ENCODE measurements around the gene GTF2IRD1. TPM values are rescaled to one million over a fixed set of nuclear protein-coding genes. Genes with fewer than 3 reads are reported as not detected.

Gene GTF2IRD1
- total and polyA plus RNA-seq, 9 of the 15 experiments (the other 6 are each of a cell fraction or from before 2014, with no cell fraction given): 9.1 to 30.2 (median 14.0) TPM

- TF ChIP-seq ZHX1 (conservative IDR thresholded peaks at IDR 0.05; ENCODE audit: low read length) (no peak), BRF1 (IDR thresholded peaks at IDR 0.05; ENCODE audit: borderline replicate concordance, extremely low read depth, insufficient read length) (no peak), U2AF2 (optimal IDR thresholded peaks at IDR 0.05; ENCODE audit: low read depth, low read length) (no peak), ZNF133 (CRISPR knock-in tag; IDR thresholded peaks at IDR 0.05) (no peak)
Measured at GRCh38 chr7:74505471-74506324, 52.0 kb downstream of the GTF2IRD1 start (continued).

- H4K20me1 ChIP-seq (replicated peaks; ENCODE audit: control insufficient read depth, insufficient read depth, low read length): peaks cover 1% of the 10 kb centered on the region; the same call in 1 of the 2 replicates
- ChIA-PET CTCF (ENCODE audit: low intra/inter-chr PET ratio) (no interaction called here), POLR2A (interaction anchor here (0.8 to 1.3 kb wide), 2 partner anchors 9 to 15 kb away, joined by 3 to 4 read pairs; no protein-coding TSS in a partner anchor)
- no peaks in the 10 kb centered on the region for H3K79me2 ChIP-seq (ENCODE audit: control insufficient read depth, insufficient read depth, low read length)
- peak overlapping the region in 1 of 2 experiments; percentile 4; a peak in 2 of 4 replicates for H3K9ac ChIP-seq (ENCODE audit: insufficient read depth in 1 of 2, low read depth in 2 of 2, low read length in 2 of 2)
- H3K9me3 ChIP-seq (replicated peaks; ENCODE audit: control insufficient read depth, insufficient read depth, low read depth, low read length): no peaks in the 10 kb centered on the region
- 58% methylated on average over 3 of the region's 3 CpGs for WGBS (ENCODE audit: insufficient coverage, low coverage, missing lambda C conversion rate)
- no peak for TF ChIP-seq BDP1 (IDR thresholded peaks at IDR 0.05; ENCODE audit: insufficient read depth, insufficient read length)
- no peak for TF ChIP-seq ZNF778 (CRISPR knock-in tag; IDR thresholded peaks at IDR 0.05)
- TF ChIP-seq PHB (CRISPR knock-in tag; IDR thresholded peaks at IDR 0.05): no peak
- no peaks in the 10 kb centered on the region for H3K27me3 ChIP-seq (ENCODE audit: control insufficient read depth in 2 of 2, insufficient read depth in 2 of 2, low read length in 2 of 2)
- in situ Hi-C loops (cut with MboI): no loop called here
- H3K27ac ChIP-seq (ENCODE audit: extremely low read depth, low read depth, low read length): no peak overlapping the region
- H3K4me3 ChIP-seq: no peak overlapping the region
- H3K36me3 ChIP-seq (ENCODE audit: control insufficient read depth, insufficient read depth, low read length): peaks cover 17% of the 10 kb centered on the region; the same call in 1 of the 3 replicates
- no peak for DNase-seq (ENCODE audit: extremely low read depth in 1 of 4, low spot score in 3 of 4)
- H2AFZ ChIP-seq (ENCODE audit: low read depth, low read length): no peak overlapping the region
- H3K4me1 ChIP-seq (replicated peaks in 1 of 2; ENCODE audit: control insufficient read depth in 2 of 2, insufficient read depth in 2 of 2, low read length in 2 of 2): peaks cover 0 to 11% of the 10 kb centered on the region in 2 experiments; a peak in 1 of 5 replicates
- intact Hi-C loops (cut with micrococcal nuclease): no loop called here
- BruUV-seq (replicated peaks): no TSS peak
- peaks cover 2% of the 10 kb centered on the region for H3K9me1 ChIP-seq (ENCODE audit: control insufficient read depth, insufficient read depth, low read length)
- H3K4me2 ChIP-seq (ENCODE audit: insufficient read depth, low read length): no peak overlapping the region
- ATAC-seq: no peak
- FAIRE-seq: no peak
Measured at GRCh38 chr7:74506325-74506724, 52.6 kb downstream of the GTF2IRD1 start.
